ENCODE results near the gene MTUS2. TPM values are rescaled to one million over a fixed set of nuclear protein-coding genes. Genes with fewer than 3 reads are reported as not detected.

MTUS2 gene
- total and polyA plus RNA-seq, 2 donors from 2014 or later: 0.06 to 0.22 TPM

GRCh38 chr13:29028868-29029267, 208.7 kb downstream of the MTUS2 start:
- no peak overlapping the region for H3K27ac ChIP-seq (ENCODE audit: low read depth in 2 of 2, low read length in 2 of 2)
- H3K27me3 ChIP-seq (ENCODE audit: control insufficient read depth, insufficient read depth, low read length): no peaks in the 10 kb centered on the region
- TF ChIP-seq CTCF (IDR thresholded peaks at IDR 0.05; ENCODE audit: borderline replicate concordance, extremely low read depth, insufficient read depth): no peak
- FAIRE-seq (no peak), DNase-seq (no peak)
- intact Hi-C loops (cut with DNase I): no loop called here
- H3K4me1 ChIP-seq (ENCODE audit: control insufficient read depth in 2 of 3, insufficient read depth in 2 of 3, low read depth in 1 of 3, low read length in 3 of 3): no peaks in the 10 kb centered on the region
- no peaks in the 10 kb centered on the region for H3K36me3 ChIP-seq (ENCODE audit: control insufficient read depth in 2 of 3, insufficient read depth in 3 of 3, low read length in 3 of 3)
- H3K9me3 ChIP-seq (ENCODE audit: control insufficient read depth in 2 of 3, insufficient read depth in 1 of 3, low read length in 3 of 3): no peaks in the 10 kb centered on the region
- H3K9ac ChIP-seq (ENCODE audit: low read length in 3 of 3): no peak overlapping the region
- no peak overlapping the region for H3K4me3 ChIP-seq (ENCODE audit: low read length in 3 of 3)

- no peak for TF ChIP-seq CTCF (IDR thresholded peaks at IDR 0.05; ENCODE audit: borderline replicate concordance, extremely low read depth, insufficient read depth)
- intact Hi-C loops (cut with DNase I): no loop called here
- no peak for FAIRE-seq
Observed at GRCh38 chr13:29038700-29039099, 218.6 kb downstream of the MTUS2 start.

GRCh38 chr13:29039212-29039611, 219.1 kb downstream of the MTUS2 start:
- no peak for DNase-seq
- FAIRE-seq: no peak

More at GRCh38 chr13:29038700-29039099, 218.6 kb downstream of the MTUS2 start:
- H3K9ac ChIP-seq (ENCODE audit: low read length in 3 of 3): no peak overlapping the region
- H3K4me3 ChIP-seq (ENCODE audit: low read length in 3 of 3): no peak overlapping the region
- no peaks in the 10 kb centered on the region for H3K4me1 ChIP-seq (ENCODE audit: control insufficient read depth in 2 of 3, insufficient read depth in 2 of 3, low read depth in 1 of 3, low read length in 3 of 3)
- no peaks in the 10 kb centered on the region for H3K9me3 ChIP-seq (ENCODE audit: control insufficient read depth in 2 of 3, insufficient read depth in 1 of 3, low read length in 3 of 3)
- no peak for DNase-seq
- no peak overlapping the region for H3K27ac ChIP-seq (ENCODE audit: low read depth in 2 of 2, low read length in 2 of 2)
- no peaks in the 10 kb centered on the region for H3K36me3 ChIP-seq (ENCODE audit: control insufficient read depth in 2 of 3, insufficient read depth in 3 of 3, low read length in 3 of 3)
- no peaks in the 10 kb centered on the region for H3K27me3 ChIP-seq (ENCODE audit: control insufficient read depth, insufficient read depth, low read length)

More at GRCh38 chr13:29039212-29039611, 219.1 kb downstream of the MTUS2 start:
- Histone ChIP-seq H3K36me3 (ENCODE audit: control insufficient read depth in 2 of 3, insufficient read depth in 3 of 3, low read length in 3 of 3) (no peaks in the 10 kb centered on the region), H3K27me3 (ENCODE audit: control insufficient read depth, insufficient read depth, low read length) (no peaks in the 10 kb centered on the region), H3K9me3 (ENCODE audit: control insufficient read depth in 2 of 3, insufficient read depth in 1 of 3, low read length in 3 of 3) (no peaks in the 10 kb centered on the region), H3K9ac (ENCODE audit: low read length in 3 of 3) (no peak overlapping the region), H3K27ac (ENCODE audit: low read depth in 2 of 2, low read length in 2 of 2) (no peak overlapping the region), H3K4me3 (ENCODE audit: low read length in 3 of 3) (no peak overlapping the region), H3K4me1 (ENCODE audit: control insufficient read depth in 2 of 3, insufficient read depth in 2 of 3, low read depth in 1 of 3, low read length in 3 of 3) (no peaks in the 10 kb centered on the region)
- intact Hi-C loops (cut with DNase I): no loop called here
- no peak for TF ChIP-seq CTCF (IDR thresholded peaks at IDR 0.05; ENCODE audit: borderline replicate concordance, extremely low read depth, insufficient read depth)

Measured in kidney (tissue), 14 donors.